A549 (cell line): ENCODE results near the gene FGF6.

ENCODE experiments used
- BHLHE40 ChIP-seq: IDR thresholded peaks from 2 replicates; pipeline ENCODE4 v1.6.1; 2012; ENCODE audit warnings: low read depth, low read length, inconsistent platforms
- CHD4 ChIP-seq: fragments of 200-600 bp; sonication (generic); IDR thresholded peaks from 2 replicates; pipeline ENCODE4 v1.6.1; 2016; ENCODE audit warnings: antibody characterized with exemption, mild to moderate bottlenecking, borderline replicate concordance
- EP300 ChIP-seq, 2 experiments: fragments of >200 bp; sonication (Bioruptor Twin); formaldehyde crosslinking; IDR thresholded peaks; 2 replicates in 1 of 2; 3 replicates in 1 of 2; pipeline ENCODE4 v1.6.1; 2016 to 2017
- JUNB ChIP-seq: fragments of >200 bp; sonication (Bioruptor Twin); formaldehyde crosslinking; IDR thresholded peaks from 2 replicates; pipeline ENCODE4 v1.6.1; 2016
- MAFK ChIP-seq: fragments of 450-650 bp; IDR thresholded peaks from 2 replicates; pipeline ENCODE4 v1.6.1; 2014; ENCODE audit not compliant: partially characterized antibody
- MYC ChIP-seq: IDR thresholded peaks from 2 replicates; pipeline ENCODE4 v1.6.1; 2012; ENCODE audit warnings: mild to moderate bottlenecking, inconsistent platforms, low read length, improper control_type of control experiment, borderline replicate concordance
- POLR2A ChIP-seq: IDR thresholded peaks from 2 replicates; pipeline ENCODE4 v1.6.1; 2012; ENCODE audit warnings: mild to moderate bottlenecking, low read length
- POLR2AphosphoS2 ChIP-seq: conservative IDR thresholded peaks from 2 replicates; pipeline ENCODE4 v1.6.1; 2012; ENCODE audit warnings: low read length, improper control_type of control experiment, inconsistent platforms
- RAD21 ChIP-seq, 2 experiments: fragments of >200 bp in 1 of 2; sonication (Bioruptor Twin) in 1 of 2; formaldehyde crosslinking in 1 of 2; IDR thresholded peaks in 1 of 2; conservative IDR thresholded peaks in 1 of 2; 2 replicates in 1 of 2; 3 replicates in 1 of 2; pipeline ENCODE4 v1.6.1; 2012 to 2018; ENCODE audit warnings: inconsistent platforms in 1 of 2
- REST ChIP-seq: fragments of 200-600 bp; sonication (generic); IDR thresholded peaks from 2 replicates; pipeline ENCODE4 v1.6.1; 2016; ENCODE audit warnings: antibody characterized with exemption, mild to moderate bottlenecking, moderate library complexity
- TF ChIP-seq, protein P1 (sequence below): fragments of >200 bp; sonication (Bioruptor Twin); formaldehyde crosslinking; IDR thresholded peaks from 3 replicates; pipeline ENCODE4 v1.5.1; 2016

DNA sequence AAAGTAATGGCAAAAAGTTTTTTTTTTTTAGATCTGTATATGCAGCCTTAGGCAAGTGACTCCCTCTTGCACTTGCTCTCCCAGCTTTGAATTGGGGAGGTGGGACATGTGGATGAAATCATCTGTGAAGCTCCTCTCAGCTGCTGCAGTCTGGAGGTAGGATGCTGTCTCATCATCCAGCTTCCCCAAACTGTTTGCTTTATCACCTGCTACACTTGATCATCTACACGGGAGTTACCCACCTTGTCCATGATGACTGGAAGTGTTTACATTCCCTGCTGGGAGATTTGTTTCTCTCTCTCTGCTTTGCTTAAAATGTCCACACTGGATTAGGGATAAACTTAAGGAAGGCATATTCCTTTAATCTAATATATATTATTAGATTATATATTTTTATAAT lies 57.6 kb downstream of the FGF6 start:
- TF ChIP-seq, protein P1, sequence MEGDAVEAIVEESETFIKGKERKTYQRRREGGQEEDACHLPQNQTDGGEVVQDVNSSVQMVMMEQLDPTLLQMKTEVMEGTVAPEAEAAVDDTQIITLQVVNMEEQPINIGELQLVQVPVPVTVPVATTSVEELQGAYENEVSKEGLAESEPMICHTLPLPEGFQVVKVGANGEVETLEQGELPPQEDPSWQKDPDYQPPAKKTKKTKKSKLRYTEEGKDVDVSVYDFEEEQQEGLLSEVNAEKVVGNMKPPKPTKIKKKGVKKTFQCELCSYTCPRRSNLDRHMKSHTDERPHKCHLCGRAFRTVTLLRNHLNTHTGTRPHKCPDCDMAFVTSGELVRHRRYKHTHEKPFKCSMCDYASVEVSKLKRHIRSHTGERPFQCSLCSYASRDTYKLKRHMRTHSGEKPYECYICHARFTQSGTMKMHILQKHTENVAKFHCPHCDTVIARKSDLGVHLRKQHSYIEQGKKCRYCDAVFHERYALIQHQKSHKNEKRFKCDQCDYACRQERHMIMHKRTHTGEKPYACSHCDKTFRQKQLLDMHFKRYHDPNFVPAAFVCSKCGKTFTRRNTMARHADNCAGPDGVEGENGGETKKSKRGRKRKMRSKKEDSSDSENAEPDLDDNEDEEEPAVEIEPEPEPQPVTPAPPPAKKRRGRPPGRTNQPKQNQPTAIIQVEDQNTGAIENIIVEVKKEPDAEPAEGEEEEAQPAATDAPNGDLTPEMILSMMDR, result no peak
- TF ChIP-seq EP300 (IDR thresholded peaks at IDR 0.05), result no peak
- no peak for TF ChIP-seq CHD4
- no peak for TF ChIP-seq POLR2AphosphoS2
- no peak for TF ChIP-seq BHLHE40
- TF ChIP-seq JUNB, result no peak
- no peak for TF ChIP-seq REST
- no peak for TF ChIP-seq POLR2A
- TF ChIP-seq RAD21 (conservative IDR thresholded peaks at IDR 0.05 in 1 of 2, IDR thresholded peaks at IDR 0.05 in 1 of 2), result no peak
- no peak for TF ChIP-seq MAFK
- no peak for TF ChIP-seq MYC
